Skeletal muscle satellite cell (primary cell): ENCODE measurements around the gene MYOD1.

Experiments used
- H3K27me3 ChIP-seq: 2 replicates; pipeline ENCODE4 v1.7.0; 2013; ENCODE audit warnings: low read length; ENCODE audit not compliant: control insufficient read depth, insufficient read depth
- H3K36me3 ChIP-seq: 2 replicates; pipeline ENCODE4 v1.7.0; 2013; ENCODE audit warnings: mild to moderate bottlenecking, control low read depth, low read length; ENCODE audit not compliant: insufficient read depth
- H3K4me1 ChIP-seq: 2 replicates; pipeline ENCODE4 v1.7.0; 2013; ENCODE audit warnings: low read length; ENCODE audit not compliant: control insufficient read depth, insufficient read depth
- H3K4me2 ChIP-seq: 2 replicates; pipeline ENCODE4 v1.7.0; 2013; ENCODE audit warnings: mild to moderate bottlenecking, low read length
- H3K4me3 ChIP-seq: 2 replicates; pipeline ENCODE4 v1.7.0; 2013; ENCODE audit warnings: low read length
- H3K9ac ChIP-seq: 2 replicates; pipeline ENCODE4 v1.7.0; 2013; ENCODE audit warnings: mild to moderate bottlenecking, low read depth, low read length, moderate library complexity
- H3K9me3 ChIP-seq: replicated peaks from 2 replicates; pipeline ENCODE4 v1.7.0; 2013; ENCODE audit warnings: mild to moderate bottlenecking, control low read depth, low read length

Gene MYOD1

GRCh38 chr11:17760102-17761029 lies 41.0 kb downstream of the MYOD1 start:
- Histone ChIP-seq H3K4me3 (no peak overlapping the region), H3K27me3 (peaks cover 26% of the 10 kb centered on the region), H3K9me3 (no peaks in the 10 kb centered on the region), H3K9ac (no peak overlapping the region), H3K36me3 (no peaks in the 10 kb centered on the region), H3K4me1 (no peaks in the 10 kb centered on the region), H3K4me2 (no peak overlapping the region)

- Histone ChIP-seq H3K9me3 (no peaks in the 10 kb centered on the region), H3K27me3 (peaks cover 19% of the 10 kb centered on the region), H3K9ac (no peak overlapping the region), H3K36me3 (no peaks in the 10 kb centered on the region), H3K4me3 (no peak overlapping the region), H3K4me2 (no peak overlapping the region), H3K4me1 (no peaks in the 10 kb centered on the region)
Measured at GRCh38 chr11:17762309-17762974, 43.1 kb downstream of the MYOD1 start.

DNA sequence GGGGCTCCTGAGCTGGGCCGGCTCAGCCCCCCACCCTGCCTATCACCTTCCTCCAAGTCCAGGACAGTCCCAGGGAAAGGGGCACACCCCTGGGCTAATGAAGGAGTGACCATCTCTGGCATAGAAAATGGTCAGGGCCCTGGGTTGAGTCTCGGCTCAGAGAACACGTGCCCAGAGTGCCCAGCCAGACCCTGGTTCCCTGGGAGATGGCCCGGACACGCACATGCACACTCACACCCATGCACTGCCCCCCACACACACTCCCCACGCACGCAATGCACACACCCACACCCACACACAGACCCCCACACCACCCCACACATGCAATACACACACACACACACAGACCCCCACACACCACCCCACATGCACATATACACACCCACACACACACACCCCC lies 43.9 kb downstream of the MYOD1 start:
- H3K4me2 ChIP-seq: no peak overlapping the region
- H3K9ac ChIP-seq: no peak overlapping the region
- H3K27me3 ChIP-seq: peaks cover 17% of the 10 kb centered on the region
- no peaks in the 10 kb centered on the region for H3K9me3 ChIP-seq
- H3K4me3 ChIP-seq: no peak overlapping the region
- H3K36me3 ChIP-seq: no peaks in the 10 kb centered on the region
- H3K4me1 ChIP-seq: no peaks in the 10 kb centered on the region

GRCh38 chr11:17763703-17764102 lies 44.3 kb downstream of the MYOD1 start:
- H3K4me2 ChIP-seq: no peak overlapping the region
- H3K9me3 ChIP-seq: no peaks in the 10 kb centered on the region
- no peak overlapping the region for H3K4me3 ChIP-seq
- H3K36me3 ChIP-seq: no peaks in the 10 kb centered on the region
- no peaks in the 10 kb centered on the region for H3K4me1 ChIP-seq
- H3K9ac ChIP-seq: no peak overlapping the region
- peaks cover 14% of the 10 kb centered on the region for H3K27me3 ChIP-seq

GRCh38 chr11:17764446-17765218 lies 45.3 kb downstream of the MYOD1 start:
- H3K4me3 ChIP-seq: no peak overlapping the region
- no peaks in the 10 kb centered on the region for H3K36me3 ChIP-seq
- H3K4me1 ChIP-seq: no peaks in the 10 kb centered on the region
- H3K4me2 ChIP-seq: no peak overlapping the region
- H3K9ac ChIP-seq: no peak overlapping the region
- H3K9me3 ChIP-seq: no peaks in the 10 kb centered on the region
- H3K27me3 ChIP-seq: peaks cover 7% of the 10 kb centered on the region

DNA sequence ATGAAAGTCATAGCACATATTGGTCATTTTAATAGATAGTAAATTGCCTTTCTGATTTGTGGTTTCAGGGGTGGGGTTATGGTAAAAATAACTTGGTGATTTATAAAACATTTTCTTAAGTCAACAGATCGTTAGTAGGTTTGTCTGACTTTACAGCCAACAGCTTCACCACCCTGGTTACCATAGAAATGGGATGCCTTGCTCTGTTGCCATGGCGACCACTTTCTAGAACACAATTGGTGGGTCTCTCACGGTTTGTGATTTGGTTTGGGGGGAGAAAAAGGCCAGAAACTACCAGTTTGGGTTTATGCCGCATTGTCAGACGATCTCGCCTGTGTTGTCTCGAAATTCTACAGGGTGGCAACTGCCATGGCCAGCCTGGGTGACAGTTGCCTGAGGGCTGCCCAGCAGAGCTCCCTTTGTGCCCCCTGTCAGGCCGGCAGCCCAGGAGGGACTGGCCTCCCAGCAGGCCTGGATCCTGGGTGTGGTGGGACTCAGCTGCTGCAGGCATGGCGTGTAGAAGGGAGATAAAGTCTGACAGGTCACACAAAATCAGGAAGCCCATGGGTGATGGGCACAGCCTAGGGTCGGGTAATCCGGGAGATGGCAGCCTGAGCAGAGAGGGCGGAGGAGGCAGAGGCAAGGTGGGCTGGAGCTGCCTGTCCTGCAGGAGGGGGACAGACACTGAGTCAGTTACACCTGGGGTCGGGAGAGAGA lies 46.1 kb downstream of the MYOD1 start:
- Histone ChIP-seq H3K4me1 (no peaks in the 10 kb centered on the region), H3K9me3 (no peaks in the 10 kb centered on the region), H3K9ac (no peak overlapping the region), H3K36me3 (no peaks in the 10 kb centered on the region), H3K4me3 (no peak overlapping the region), H3K4me2 (no peak overlapping the region), H3K27me3 (peaks cover 13% of the 10 kb centered on the region)

DNA sequence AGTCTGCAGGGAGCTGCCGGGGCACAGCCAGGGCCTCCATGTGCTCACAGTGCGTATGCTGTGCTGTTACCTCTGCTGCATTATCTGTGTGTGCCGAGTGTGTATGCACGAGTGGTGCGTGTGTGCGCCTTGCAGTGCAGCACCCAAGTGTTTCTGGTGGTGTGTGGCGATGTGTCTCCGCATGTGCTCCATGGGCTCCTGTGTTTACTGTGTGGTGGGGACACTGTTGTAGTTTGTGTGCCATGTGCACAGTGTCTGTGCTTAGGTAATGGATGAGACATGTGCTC lies 46.6 kb downstream of the MYOD1 start:
- Histone ChIP-seq H3K27me3 (peaks cover 13% of the 10 kb centered on the region), H3K9me3 (no peaks in the 10 kb centered on the region), H3K4me2 (no peak overlapping the region), H3K4me1 (no peaks in the 10 kb centered on the region), H3K9ac (no peak overlapping the region), H3K36me3 (no peaks in the 10 kb centered on the region), H3K4me3 (no peak overlapping the region)

DNA sequence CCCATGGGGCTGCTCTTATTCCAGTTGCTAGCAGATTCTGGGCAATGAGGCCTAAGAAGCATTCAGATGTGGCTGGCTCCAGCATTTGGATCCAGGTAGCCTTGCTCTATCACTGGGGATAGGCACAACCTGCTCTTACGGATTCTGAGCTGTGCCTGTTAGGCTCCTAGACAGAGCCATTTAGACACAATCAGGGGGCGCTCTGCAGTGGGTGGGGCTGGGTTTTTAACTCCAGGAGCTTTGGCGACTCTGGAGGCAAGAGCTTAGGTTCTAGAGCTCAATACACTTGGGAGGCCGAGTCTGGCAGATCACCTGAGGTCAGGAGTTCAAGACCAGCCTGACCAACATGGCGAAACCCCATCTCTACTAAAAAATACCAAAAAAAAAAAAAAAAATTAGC lies 47.2 kb downstream of the MYOD1 start:
- H3K9ac ChIP-seq: no peak overlapping the region
- no peaks in the 10 kb centered on the region for H3K36me3 ChIP-seq
- H3K4me1 ChIP-seq: no peaks in the 10 kb centered on the region
- H3K27me3 ChIP-seq: peaks cover 13% of the 10 kb centered on the region
- H3K9me3 ChIP-seq: no peaks in the 10 kb centered on the region
- H3K4me3 ChIP-seq: no peak overlapping the region
- H3K4me2 ChIP-seq: no peak overlapping the region

GRCh38 chr11:17767301-17767885 lies 48.0 kb downstream of the MYOD1 start:
- no peak overlapping the region for H3K4me2 ChIP-seq
- peaks cover 13% of the 10 kb centered on the region for H3K27me3 ChIP-seq
- H3K9me3 ChIP-seq: no peaks in the 10 kb centered on the region
- H3K4me1 ChIP-seq: no peaks in the 10 kb centered on the region
- H3K9ac ChIP-seq: no peak overlapping the region
- H3K36me3 ChIP-seq: no peaks in the 10 kb centered on the region
- H3K4me3 ChIP-seq: no peak overlapping the region

GRCh38 chr11:17767914-17768313 lies 48.5 kb downstream of the MYOD1 start:
- H3K4me2 ChIP-seq: no peak overlapping the region

GRCh38 chr11:17768547-17768946 lies 49.2 kb downstream of the MYOD1 start:
- Histone ChIP-seq H3K4me2 (no peak overlapping the region), H3K4me3 (no peak overlapping the region), H3K9ac (no peak overlapping the region), H3K27me3 (peaks cover 14% of the 10 kb centered on the region), H3K9me3 (no peaks in the 10 kb centered on the region), H3K36me3 (no peaks in the 10 kb centered on the region), H3K4me1 (no peaks in the 10 kb centered on the region)

More at GRCh38 chr11:17767914-17768313, 48.5 kb downstream of the MYOD1 start:
- Histone ChIP-seq H3K9ac (no peak overlapping the region), H3K9me3 (no peaks in the 10 kb centered on the region), H3K36me3 (no peaks in the 10 kb centered on the region), H3K4me1 (no peaks in the 10 kb centered on the region), H3K4me3 (no peak overlapping the region), H3K27me3 (peaks cover 13% of the 10 kb centered on the region)
